Mesenteric fat pad (tissue), 1 donor: ENCODE data around the gene PTPN22. TPM values are rescaled to one million over a fixed set of nuclear protein-coding genes. Genes with fewer than 3 reads are reported as not detected.

Source experiments
- DNase-seq: peaks from one replicate; pipeline ENCODE4 v3.0.0-alpha.2; 2020; ENCODE audit warnings: low spot score
- long read RNA-seq: library from polyadenylated mRNA; unstranded; transcript quantifications from one replicate; pipeline ENCODE4 v2.0.0, GENCODE V29; 2020
- total RNA-seq: library from RNA; stranded (reverse); fragmentation: NEBNext Ultra II Directional; extraction: Animal tissue kit (Norgen Biotek cat#: 25700); gene quantifications from one replicate; pipeline ENCODE4 v1.2.1, GENCODE V29; 2021
- donor health status: DM: yes; HTN: yes; CAD: no.

PTPN22 gene
- total RNA-seq = 3.7 TPM
- long read RNA-seq, partial matches to known transcripts = 0 of 1 reads
- long read RNA-seq, other reads (novel, unspliced or antisense) = 1 of 1 reads

DNA sequence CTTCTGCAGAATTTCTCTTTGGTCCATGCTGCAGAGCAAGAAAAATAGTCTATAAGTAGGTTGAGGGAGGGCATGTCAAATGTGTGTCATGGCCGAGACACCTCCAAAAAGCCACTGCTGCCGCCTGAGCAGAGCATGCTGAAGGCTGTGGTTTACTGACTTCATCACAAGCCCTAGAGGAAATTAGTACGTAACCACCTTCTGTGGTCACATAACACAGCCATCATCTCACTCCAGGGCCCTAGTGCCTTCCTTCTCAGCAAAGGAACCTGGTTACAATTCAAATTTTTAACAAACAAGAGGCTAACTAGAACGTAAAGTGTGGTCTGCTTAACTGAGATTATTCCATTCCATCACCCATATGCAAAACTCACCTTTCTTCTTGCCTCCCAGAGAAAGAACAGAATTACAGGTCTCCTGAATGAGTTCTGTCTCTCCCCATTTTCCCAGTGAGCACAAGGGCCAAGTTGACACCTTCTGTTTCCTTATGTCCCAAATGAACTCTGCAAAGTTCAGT, at the start of gene PTPN22:
TSS of gene PTPN22 (minus strand) at position 116 of the 517 bp plus-strand sequence.
- no peak for DNase-seq

GRCh38 chr1:113918243-113918642, 46.7 kb upstream of the PTPN22 start:
- no peak for DNase-seq

GRCh38 chr1:113917400-113918082, 46.0 kb upstream of the PTPN22 start:
- DNase-seq = no peak

- DNase-seq = no peak
Observed at GRCh38 chr1:113916974-113917373, 45.5 kb upstream of the PTPN22 start.

GRCh38 chr1:113913887-113914664, 42.6 kb upstream of the PTPN22 start:
- DNase-seq = no peak

- no peak for DNase-seq
Observed at GRCh38 chr1:113913312-113913668, 41.8 kb upstream of the PTPN22 start.

DNA sequence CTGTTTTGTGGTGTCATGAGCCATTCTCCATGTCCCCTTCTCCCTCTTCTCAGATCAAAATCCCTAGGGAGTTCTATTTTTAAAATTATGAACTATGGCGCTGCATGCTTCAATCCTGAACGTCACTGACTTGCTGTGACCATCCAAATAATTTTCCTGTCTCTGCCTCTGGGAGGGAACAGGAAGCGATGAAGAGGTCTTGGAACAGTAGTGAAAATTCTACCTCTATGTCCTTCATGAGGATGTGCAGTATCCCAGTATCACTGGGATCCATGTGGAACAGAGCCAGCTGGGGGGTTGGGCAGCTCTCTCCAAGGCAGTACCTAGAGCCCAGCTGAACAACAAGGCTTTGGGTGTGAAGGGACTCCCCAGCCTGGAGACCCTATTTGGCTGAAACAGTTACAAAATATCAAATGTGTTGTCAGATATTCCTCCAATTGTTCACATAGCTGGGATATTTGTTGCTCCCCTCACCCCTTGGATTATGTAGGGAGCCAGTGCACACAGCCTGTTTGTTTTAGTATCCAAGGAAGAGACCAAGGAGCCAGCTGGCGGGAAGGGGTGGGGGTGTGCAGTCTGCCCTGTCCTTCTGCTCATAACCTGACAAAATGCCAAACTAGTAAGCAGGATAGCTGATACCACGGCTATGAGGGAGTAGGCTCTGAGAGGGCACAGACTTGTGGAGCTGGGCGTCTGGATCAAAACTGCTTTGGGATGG, 41.2 kb upstream of the PTPN22 start:
- no peak for DNase-seq

DNA sequence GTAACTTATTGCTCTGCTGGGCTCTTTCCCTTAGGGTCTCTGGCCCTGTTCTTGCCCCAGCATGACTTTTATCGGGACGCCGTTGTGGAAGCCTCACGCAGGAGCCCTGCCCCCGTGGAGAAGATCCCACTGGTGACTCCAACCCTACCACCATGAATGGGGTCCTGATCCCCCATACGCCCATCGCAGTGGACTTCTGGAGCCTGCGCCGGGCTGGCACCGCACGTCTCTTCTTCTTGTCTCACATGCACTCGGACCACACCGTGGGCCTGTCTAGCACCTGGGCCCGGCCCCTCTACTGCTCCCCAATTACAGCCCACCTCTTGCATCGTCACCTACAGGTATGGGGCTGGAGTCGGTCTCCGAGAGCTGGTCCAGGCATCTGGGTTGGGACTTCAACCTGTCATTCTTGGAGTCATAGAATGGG, 33.9 kb upstream of the PTPN22 start:
- no peak for DNase-seq

- DNase-seq = peak; percentile 99
Observed at GRCh38 chr1:113904674-113905434, 33.3 kb upstream of the PTPN22 start, which contains the start of the genes AP4B1 and DCLRE1B. Gene AP4B1 (minus strand): TSS chr1:113904799. CDS start chr1:113904717, 82 bp downstream. Gene DCLRE1B (plus strand): TSS chr1:113905326. CDS start chr1:113905587, 261 bp downstream.

DNA sequence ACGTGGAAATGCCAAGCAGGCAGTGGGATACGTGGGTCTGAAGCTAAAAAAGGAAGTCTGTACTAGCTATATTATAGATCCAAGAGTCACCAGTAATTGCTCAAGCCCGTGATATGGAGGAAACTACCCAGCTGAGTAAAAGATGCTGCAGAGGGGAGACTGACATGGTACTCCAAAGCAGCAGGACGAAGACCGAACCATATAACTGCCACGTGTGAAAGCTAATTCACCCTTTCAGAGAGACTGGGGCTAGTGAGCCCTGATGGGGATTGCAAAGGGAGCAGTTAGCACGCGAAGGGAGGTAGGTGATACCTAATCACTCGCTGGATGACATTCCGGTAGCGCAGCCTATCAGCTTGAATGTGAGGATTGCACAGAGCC, 32.8 kb upstream of the PTPN22 start:
- DNase-seq = no peak

DNA sequence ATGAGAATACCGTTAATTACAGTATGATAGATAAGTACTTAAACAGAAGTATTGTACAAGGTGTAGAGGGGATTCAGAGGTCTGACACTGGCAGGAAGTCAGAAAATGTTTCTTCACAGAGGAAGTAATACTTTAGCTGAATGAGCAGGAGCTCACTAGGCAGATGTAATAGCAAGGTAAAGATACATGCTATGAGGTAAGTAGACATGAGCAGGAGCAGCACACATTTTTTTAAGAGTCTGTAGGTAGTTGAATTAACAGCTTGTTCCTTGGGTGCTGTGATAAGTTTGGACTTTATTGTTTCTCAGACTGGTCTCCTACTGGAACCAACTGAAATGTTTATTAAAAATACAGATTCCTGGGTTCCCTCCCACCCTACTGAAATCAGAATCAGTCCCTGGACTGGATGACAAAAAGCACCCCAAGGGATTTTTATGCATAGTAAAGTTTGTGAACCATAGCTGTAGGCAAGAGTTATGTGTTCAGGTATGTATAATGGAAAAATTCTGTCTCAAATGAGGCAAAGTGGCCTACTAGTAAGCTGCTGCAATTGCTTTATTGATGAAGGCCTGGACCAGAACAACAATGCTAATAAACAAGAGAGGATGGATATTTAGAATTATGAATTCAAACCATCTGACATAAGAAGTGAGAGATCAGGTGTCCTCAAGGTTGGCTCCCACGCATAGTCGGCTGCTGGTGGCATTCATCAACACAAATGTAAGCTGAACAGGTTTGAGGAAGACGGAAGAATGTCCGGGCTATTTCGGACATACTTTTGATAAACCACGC, 32.2 kb upstream of the PTPN22 start:
- no peak for DNase-seq

DNA sequence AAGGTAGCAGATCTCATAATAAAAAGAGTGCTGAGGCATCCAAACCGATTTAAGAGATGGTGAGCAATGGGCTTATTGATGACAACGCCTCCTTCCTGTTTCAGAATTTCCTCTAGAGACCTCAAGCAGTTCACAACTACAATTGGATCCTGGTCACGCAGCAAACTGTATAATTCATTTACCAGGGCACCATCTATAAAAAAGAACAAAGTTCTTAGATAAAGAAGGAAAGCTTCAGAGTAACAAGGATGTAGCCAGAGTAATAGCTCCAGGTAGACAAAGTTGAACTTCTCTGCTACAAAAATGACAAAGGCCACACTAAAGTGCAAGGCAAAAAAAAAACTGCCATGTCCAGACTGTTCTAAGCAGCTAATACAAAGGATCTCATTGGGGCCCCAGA, 29.7 kb upstream of the PTPN22 start:
- DNase-seq = no peak

- no peak for DNase-seq
Observed at GRCh38 chr1:113899111-113899510, 27.6 kb upstream of the PTPN22 start.

GRCh38 chr1:113898241-113898814, 26.8 kb upstream of the PTPN22 start:
- DNase-seq = no peak

DNA sequence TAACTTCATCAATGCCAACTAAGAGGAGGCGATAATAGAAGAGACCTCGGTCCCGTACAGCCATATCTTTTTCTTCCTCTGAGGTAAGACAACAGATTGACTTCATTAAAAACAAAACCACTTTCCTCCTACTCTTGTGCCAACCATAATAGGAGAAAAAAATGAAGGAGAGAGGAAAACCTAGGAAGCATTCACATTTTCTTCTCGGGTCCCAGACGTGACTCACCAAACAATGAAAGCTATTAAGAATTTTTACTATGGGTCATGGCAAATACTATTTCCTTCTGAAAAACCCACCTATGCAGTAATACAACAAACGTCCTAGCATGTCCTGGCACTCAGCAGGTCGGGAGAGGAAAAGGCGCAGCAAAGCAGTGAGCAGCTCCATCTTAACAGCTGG, 24.4 kb upstream of the PTPN22 start:
- no peak for DNase-seq

DNA sequence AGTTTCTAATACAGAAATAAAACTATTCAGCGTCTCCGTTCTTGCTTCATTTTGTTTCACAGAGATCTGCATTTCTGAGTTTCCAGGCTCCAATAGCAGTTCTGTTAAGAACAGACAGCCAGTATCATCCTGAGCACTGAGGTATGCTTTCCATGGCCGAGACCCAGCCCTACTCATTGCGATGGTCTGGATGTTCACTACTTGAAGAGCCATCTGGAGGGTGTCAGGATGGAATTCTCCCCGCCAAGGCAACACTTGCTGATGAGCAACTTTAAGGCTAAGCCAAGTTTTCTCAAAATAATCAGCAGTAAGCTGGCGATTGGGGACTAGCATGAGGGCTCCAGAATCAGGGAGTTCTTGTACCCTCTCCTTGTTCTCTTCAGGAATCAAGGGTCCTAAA, 23.6 kb upstream of the PTPN22 start:
- no peak for DNase-seq

GRCh38 chr1:113893267-113893666, 21.8 kb upstream of the PTPN22 start:
- no peak for DNase-seq

DNA sequence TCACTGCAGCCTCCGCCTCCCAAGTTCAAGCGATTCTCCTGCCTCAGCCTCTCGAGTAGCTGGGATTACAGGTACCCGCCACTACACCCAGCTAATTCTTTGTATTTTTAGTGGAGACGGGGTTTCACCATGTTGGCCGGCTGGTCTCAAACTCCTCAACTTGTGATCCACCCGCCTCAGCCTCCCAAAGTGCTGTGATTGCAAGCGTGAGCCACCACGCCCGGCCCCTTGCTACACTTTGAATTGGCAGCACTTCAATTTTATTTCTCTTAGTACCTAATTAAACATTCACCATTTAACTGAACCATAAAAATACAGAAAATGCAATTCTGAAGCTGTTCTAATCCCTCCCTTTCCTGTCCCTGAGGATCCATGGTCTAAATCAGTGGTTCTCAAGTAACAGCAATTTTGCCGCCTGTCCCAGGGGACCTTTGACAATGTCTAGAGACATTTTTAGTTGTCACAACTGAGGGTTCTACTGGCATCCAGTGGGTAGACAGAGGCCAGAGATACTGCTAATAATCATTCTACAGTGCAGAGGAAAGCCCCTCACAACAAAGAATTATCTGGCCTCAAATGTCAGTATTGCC, 20.2 kb upstream of the PTPN22 start:
- DNase-seq = no peak

DNA sequence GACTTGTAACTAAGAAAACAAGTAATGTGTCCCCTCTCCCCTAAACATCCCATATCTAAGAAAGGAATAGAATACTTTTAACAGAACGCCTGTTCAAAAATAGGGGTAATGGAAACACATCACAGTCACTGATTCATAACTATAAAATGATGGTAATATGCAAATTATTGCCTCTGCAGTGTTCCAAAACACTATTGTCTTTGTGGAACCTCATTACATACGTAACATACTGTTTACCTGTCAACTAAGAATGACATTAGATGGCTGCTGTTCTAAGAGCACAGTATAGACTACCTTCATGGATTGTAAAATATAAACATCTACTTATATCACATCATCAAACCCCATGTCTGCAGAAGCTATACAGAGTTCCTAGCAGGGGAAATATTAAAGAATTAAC, 19.3 kb upstream of the PTPN22 start:
- DNase-seq = no peak
